OCI-LY7 (cell line): ENCODE data around the gene MYBPC3. TPM values are rescaled to one million over a fixed set of nuclear protein-coding genes. Genes with fewer than 3 reads are reported as not detected.

ENCODE experiments used
- BruUV-seq: library from RNA; stranded (reverse); fragments of 400-500 nt; replicated peaks from 2 replicates; lab custom pipeline; 2021; lab: Mats Ljungman, UMichigan
- CTCF ChIA-PET: fragments of 300-600 bp; sonication (Branson Sonifier 250); formaldehyde crosslinking; loops from one replicate; lab custom pipeline; 2022; ENCODE audit warnings: antibody characterized with exemption; ENCODE audit not compliant: unreplicated experiment; lab: Charles Lee
- POLR2A ChIA-PET: fragments of 300-600 bp; sonication (Branson Sonifier 250); formaldehyde crosslinking; loops from one replicate; lab custom pipeline; 2022; ENCODE audit warnings: antibody characterized with exemption; lab: Charles Lee
- DNase-seq: peaks from one replicate; pipeline ENCODE4 v3.0.0-alpha.2; 2015; ENCODE audit warnings: low spot score
- H2AFZ ChIP-seq: fragments of 200-600 bp; sonication (generic), shearing (Covaris generic); 2 replicates; pipeline ENCODE4 v1.6.1; 2014; ENCODE audit warnings: mild to moderate bottlenecking, antibody characterized with exemption, low read length, moderate library complexity
- H3K27ac ChIP-seq: fragments of 200-600 bp; sonication (generic); 2 replicates; pipeline ENCODE4 v1.5.1; 2014; ENCODE audit warnings: mixed run types, low read depth, mild to moderate bottlenecking, moderate library complexity, low read length, inconsistent platforms; ENCODE audit not compliant: poor library complexity, severe bottlenecking
- H3K36me3 ChIP-seq: fragments of 200-600 bp; sonication (generic); 2 replicates; pipeline ENCODE4 v1.6.1; 2014; ENCODE audit warnings: mild to moderate bottlenecking, antibody characterized with exemption, low read length, moderate library complexity, mixed read lengths; ENCODE audit not compliant: insufficient read depth
- H3K4me1 ChIP-seq: fragments of 200-600 bp; sonication (generic); 2 replicates; pipeline ENCODE4 v1.5.1; 2014; ENCODE audit warnings: mild to moderate bottlenecking, low read length; ENCODE audit not compliant: insufficient read depth, poor library complexity, severe bottlenecking
- H3K4me2 ChIP-seq: fragments of 200-600 bp; sonication (generic); 2 replicates; pipeline ENCODE4 v1.6.1; 2014; ENCODE audit warnings: mild to moderate bottlenecking, low read length
- H3K4me3 ChIP-seq: fragments of 200-600 bp; sonication (generic); 2 replicates; pipeline ENCODE4 v1.5.1; 2014; ENCODE audit warnings: mild to moderate bottlenecking, low read depth, low read length; ENCODE audit not compliant: poor library complexity, severe bottlenecking
- H3K79me2 ChIP-seq: fragments of 200-600 bp; sonication (generic); 2 replicates; pipeline ENCODE4 v1.6.1; 2016; ENCODE audit warnings: low read depth, mild to moderate bottlenecking, low read length, moderate library complexity, mixed read lengths; ENCODE audit not compliant: insufficient read depth
- H3K9me2 ChIP-seq: fragments of 200-600 bp; sonication (generic); 2 replicates; pipeline ENCODE4 v1.6.1; 2016; ENCODE audit warnings: mild to moderate bottlenecking, low read length, mixed read lengths; ENCODE audit not compliant: insufficient read depth
- H3K9me3 ChIP-seq: fragments of 200-600 bp; sonication (generic); 2 replicates; pipeline ENCODE4 v1.6.1; 2014; ENCODE audit warnings: mild to moderate bottlenecking, mixed run types, low read length, mixed read lengths
- H4K20me1 ChIP-seq: fragments of 200-600 bp; sonication (generic); 2 replicates; pipeline ENCODE4 v1.6.1; 2014; ENCODE audit warnings: mild to moderate bottlenecking, antibody characterized with exemption, low read length, moderate library complexity, mixed read lengths; ENCODE audit not compliant: insufficient read depth
- EZH2phosphoT487 ChIP-seq: fragments of 200-600 bp; sonication (generic); IDR thresholded peaks from 2 replicates; pipeline ENCODE4 v1.6.1; 2018; ENCODE audit warnings: low read depth, borderline replicate concordance, mild to moderate bottlenecking, mixed run types, antibody characterized with exemption, low read length, moderate library complexity, mixed read lengths
- intact Hi-C: fragments of 100-400 bp; cut with micrococcal nuclease; formaldehyde crosslinking; loops from one replicate; pipeline ENCODE4 v1.10.0; 2022; ENCODE audit not compliant: unreplicated experiment
- total RNA-seq, 2 experiments: library from RNA; depleted of rRNA in 1 of 2; stranded (reverse); fragments of >200 nt in 1 of 2; shearing (Covaris generic) in 1 of 2; gene quantifications; 2 replicates each; pipeline ENCODE4 v1.2.3, GENCODE V29; 2014 to 2022
- TF ChIP-seq, protein P1 (sequence below): fragments of 200-600 bp; sonication (generic); conservative IDR thresholded peaks from 2 replicates; pipeline ENCODE4 v1.5.1; 2014; ENCODE audit warnings: mild to moderate bottlenecking, antibody characterized with exemption, low read length, moderate library complexity, mixed read lengths

Gene MYBPC3
- total RNA-seq, 2 experiments from 2014 or later, result 0.25 to 0.29 TPM

DNA sequence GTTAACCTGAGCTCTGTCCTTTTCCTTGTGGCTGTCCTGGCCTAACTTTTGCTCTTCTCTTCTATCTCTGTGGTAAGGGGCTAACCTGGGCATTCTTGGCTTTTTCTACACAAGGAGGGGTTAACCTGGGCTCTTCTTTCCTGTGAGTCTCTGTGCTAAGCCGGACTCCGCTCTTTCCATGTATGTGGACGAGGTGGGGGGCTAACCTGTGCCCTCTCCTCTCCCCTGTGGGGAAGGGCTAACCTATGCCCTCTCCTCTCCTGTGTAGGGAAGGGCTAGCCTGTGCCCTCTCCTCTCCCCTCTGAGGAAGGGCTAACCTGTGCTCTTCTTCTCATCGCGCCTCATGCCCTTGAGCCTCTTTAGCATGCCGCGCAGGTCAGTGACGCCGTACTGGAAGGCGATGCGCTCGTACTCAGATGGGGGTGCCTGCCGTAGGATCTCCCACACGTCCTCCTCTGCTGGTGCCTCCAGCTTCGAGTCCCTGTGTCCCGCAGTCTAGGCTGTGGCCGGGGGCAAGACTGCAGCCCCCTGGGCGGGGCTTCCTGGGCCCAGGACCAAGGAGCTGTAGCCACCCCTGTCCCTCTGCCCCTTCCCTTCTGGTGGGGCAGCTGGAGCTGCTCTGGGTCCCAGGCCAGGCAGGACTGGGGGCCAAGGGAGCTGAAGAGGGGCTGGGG is 6.5 kb downstream of the MYBPC3 start:
- POLR2A ChIA-PET, result interaction anchor here (0.6 to 1.1 kb wide), 3 partner anchors 7 to 500 kb away, joined by 3 to 5 read pairs (median 3); no protein-coding TSS in a partner anchor
- BruUV-seq, result no TSS peak

DNA sequence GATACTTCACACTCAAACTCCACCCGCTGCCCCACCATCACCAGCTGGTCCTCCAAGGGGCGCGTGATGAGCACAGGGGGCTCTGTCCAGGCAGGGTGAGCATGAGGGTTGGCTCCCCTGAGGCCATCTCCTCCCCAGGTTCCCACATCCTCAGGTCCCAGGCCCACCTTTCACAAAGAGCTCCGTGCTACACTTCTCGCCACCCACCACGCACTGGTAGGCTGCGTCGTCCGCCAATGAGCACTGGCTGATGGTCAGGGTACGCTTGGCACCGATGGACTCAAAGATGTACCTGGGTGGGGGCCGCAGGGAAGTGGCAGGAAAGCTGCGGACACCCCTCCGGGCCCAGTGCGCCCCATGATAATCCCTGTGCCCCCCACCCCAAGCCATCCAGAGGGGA is 9.6 kb downstream of the MYBPC3 start:
- Histone ChIP-seq H2AFZ (no peak overlapping the region), H4K20me1 (no peaks in the 10 kb centered on the region), H3K4me3 (no peak overlapping the region), H3K79me2 (no peaks in the 10 kb centered on the region), H3K4me2 (no peak overlapping the region), H3K4me1 (no peaks in the 10 kb centered on the region), H3K9me3 (no peaks in the 10 kb centered on the region), H3K27ac (no peak overlapping the region), H3K36me3 (no peaks in the 10 kb centered on the region), H3K9me2 (no peaks in the 10 kb centered on the region)
- no TSS peak for BruUV-seq
- no peak for DNase-seq
- CTCF ChIA-PET, result no interaction called here
- intact Hi-C loops, result no loop called here
- POLR2A ChIA-PET, result no interaction called here
- no peak for TF ChIP-seq EZH2phosphoT487
- TF ChIP-seq, protein P1, sequence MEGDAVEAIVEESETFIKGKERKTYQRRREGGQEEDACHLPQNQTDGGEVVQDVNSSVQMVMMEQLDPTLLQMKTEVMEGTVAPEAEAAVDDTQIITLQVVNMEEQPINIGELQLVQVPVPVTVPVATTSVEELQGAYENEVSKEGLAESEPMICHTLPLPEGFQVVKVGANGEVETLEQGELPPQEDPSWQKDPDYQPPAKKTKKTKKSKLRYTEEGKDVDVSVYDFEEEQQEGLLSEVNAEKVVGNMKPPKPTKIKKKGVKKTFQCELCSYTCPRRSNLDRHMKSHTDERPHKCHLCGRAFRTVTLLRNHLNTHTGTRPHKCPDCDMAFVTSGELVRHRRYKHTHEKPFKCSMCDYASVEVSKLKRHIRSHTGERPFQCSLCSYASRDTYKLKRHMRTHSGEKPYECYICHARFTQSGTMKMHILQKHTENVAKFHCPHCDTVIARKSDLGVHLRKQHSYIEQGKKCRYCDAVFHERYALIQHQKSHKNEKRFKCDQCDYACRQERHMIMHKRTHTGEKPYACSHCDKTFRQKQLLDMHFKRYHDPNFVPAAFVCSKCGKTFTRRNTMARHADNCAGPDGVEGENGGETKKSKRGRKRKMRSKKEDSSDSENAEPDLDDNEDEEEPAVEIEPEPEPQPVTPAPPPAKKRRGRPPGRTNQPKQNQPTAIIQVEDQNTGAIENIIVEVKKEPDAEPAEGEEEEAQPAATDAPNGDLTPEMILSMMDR, result no peak

More for the DNA sequence above, 6.5 kb downstream of the MYBPC3 start:
- no peaks in the 10 kb centered on the region for H3K9me3 ChIP-seq
- H4K20me1 ChIP-seq, result no peaks in the 10 kb centered on the region
- no peaks in the 10 kb centered on the region for H3K9me2 ChIP-seq
- no peak for DNase-seq
- CTCF ChIA-PET, result interaction anchor here (0.6 kb wide), 1 partner anchor 64 kb away, joined by 4 read pairs; no protein-coding TSS in a partner anchor
- no peaks in the 10 kb centered on the region for H3K79me2 ChIP-seq
- H3K4me1 ChIP-seq, result no peaks in the 10 kb centered on the region
- H3K4me3 ChIP-seq, result no peak overlapping the region
- TF ChIP-seq, protein P1, result no peak
- TF ChIP-seq EZH2phosphoT487, result no peak
- H3K27ac ChIP-seq, result no peak overlapping the region
- H3K36me3 ChIP-seq, result no peaks in the 10 kb centered on the region
- intact Hi-C loops, result loop anchor here (5.0 kb wide), 1 partner anchor 69 kb away; no protein-coding TSS in a partner anchor
- H3K4me2 ChIP-seq, result no peak overlapping the region
- H2AFZ ChIP-seq, result no peak overlapping the region
